CD4-positive, alpha-beta T cell treated with Interleukin-4 for 4 hours (primary cell): Measurements from ENCODE around the gene CFDP1.
"Not testable (repeated sequence)": the region's sequence is repeated elsewhere in the genome, so short reads cannot be mapped to it uniquely, and the experiment has no call there.

Source experiments
- DNase-seq: peaks from one replicate; pipeline ENCODE4 v3.0.0-alpha.2; 2020

Gene CFDP1

DNA sequence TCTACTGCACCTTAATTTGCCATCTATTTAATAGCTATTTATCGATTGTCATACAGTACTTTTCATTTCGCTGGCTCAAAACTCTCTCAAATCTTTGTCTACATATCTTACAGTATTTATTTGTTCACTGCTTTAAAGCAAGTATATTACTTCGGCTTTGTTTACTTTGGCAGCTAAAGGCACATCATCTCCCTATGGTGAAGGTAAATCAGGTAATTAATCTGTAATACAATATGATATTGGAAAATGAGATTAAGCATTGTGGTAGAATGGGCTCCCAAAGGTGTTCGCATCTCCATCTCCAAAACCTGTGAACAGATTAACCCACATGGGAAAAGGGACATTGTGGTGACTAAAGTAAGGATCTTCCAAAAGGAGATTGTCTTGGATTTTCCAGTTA is 24.7 kb upstream of the CFDP1 start:
- no peak for DNase-seq

DNA sequence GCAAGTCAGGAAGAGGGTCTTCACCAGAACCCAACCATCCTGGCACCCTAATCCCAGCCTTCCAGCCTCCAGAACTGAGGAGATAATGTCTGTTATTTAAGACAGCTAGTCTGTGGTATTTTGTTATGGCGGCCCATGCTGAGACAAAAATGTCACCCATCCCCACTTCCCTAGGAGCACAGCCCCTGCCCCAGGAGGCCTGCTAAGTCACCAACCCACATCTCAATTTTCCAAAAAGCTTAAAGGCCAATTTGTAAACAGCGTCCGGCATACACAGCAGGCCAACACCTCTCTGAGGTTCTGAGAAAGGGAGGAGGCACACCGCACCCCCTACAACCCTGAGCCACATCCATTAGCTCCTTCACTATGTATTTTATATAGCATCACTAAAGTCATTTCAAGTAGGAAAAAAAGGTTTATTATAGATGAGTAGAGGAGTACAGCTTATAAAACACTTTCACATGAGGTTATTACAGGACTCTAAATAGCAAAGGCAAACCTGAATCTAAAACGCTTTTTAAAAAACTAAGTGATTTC is 24.2 kb upstream of the CFDP1 start:
- DNase-seq: no peak

DNA sequence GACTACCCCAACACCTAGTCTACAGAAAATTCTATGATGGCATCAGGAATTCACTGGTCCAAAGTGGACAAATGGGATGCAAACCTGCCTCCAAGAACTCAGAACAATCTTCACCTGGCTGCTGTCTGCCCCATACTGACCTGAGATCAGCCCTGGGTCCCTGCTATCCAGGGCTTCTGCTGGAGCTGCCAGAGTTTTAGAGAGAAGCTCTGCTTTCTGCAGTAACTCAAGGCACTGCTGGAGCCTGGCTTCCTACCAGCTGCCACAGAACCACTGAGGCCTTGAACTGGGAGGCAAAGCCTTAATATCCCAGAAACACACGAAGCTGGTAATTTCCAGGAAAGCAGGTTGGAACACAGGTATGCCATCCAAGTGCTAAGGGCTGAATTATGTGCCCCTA is 23.7 kb upstream of the CFDP1 start:
- DNase-seq: no peak

DNA sequence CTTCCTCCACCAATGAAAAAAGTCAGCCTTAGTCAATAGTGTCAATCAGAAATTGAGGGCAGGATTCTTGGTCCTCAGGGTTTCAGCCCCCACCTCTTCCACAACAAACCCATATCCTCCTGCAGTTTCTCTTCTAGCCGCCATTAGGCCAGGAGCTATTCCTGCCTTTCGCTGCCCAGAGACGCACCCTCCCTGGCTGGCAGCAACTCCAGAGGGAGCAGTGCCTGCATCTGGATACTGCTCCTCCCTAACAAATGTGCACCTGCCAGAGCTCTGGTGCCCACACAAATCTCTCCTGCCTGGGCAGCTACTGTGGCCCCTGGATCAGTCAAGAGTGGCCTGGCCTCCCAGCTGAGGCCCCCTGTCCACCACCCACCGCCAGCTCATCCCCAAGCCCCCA is 23.2 kb upstream of the CFDP1 start:
- DNase-seq: not testable (repeated sequence)

DNA sequence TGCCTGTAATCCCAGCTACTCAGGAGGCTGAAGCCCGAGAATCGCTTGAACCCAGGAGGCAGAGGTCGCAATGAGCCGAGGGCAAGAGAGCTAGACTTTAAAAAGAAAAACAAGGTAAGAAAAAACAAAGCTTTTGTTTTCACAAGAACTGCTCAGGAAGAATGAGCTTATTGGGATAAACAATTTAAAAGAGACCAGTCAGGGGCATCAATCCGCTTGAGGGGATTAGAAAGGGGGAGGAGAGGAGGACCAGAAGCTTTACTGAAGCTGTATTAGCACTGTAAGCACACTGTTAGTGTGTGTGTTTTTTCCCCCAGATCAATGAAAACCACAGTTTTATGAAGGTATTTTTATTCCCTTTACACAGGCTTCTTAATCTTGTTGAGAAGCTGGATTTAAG is 22.4 kb upstream of the CFDP1 start:
- no peak for DNase-seq

DNA sequence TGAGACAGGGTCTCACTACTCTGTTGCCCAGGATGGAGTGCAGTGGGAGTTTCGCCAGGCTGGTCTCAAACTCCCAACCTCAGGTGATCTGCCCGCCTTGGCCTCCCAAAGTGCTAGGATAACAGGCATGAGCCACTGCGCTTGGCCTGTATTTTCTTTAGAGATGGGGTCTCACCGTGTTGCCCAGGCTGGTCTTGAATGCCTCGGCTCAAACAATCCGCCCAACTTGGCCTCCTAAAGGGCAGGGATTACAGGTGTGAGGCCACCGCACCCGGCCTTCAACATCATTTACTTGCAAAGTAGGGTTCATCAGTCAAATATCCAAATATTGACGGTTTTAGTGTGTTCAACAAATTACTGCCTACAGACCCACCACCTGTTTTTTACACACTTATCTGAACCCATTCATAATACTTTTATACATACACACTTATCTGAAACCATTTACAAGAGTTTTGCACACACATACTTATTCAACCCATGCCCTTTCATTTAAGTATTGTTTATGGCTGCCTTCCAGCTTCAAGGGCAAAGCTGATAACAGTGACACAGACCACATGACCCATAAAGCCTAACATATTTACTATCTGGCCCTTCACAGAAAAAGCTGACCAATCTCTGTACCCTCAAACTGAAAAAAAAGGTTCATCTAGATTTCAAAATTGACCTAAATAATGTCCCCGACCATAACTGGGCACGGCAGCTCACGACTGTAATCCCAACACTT is 19.3 kb upstream of the CFDP1 start:
- no peak for DNase-seq

DNA sequence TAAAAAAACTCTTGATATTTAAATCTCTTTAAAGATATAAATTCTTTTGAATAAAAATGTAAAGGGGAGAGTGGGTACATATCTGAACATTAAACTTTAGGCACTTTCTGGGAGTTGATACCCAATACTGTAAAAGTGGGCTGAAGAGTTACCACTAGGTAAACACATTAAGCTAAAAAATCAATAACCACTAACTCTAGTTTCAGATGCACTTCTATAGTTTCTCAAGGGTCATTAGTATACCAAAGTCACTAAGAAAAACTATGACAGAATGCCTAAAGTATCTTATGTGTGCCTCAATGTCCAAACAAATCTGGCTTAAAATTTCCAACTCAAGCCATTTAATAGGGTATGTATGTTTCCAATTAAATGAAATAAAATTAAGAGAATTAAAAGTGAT is 13.1 kb upstream of the CFDP1 start:
- DNase-seq: no peak

DNA sequence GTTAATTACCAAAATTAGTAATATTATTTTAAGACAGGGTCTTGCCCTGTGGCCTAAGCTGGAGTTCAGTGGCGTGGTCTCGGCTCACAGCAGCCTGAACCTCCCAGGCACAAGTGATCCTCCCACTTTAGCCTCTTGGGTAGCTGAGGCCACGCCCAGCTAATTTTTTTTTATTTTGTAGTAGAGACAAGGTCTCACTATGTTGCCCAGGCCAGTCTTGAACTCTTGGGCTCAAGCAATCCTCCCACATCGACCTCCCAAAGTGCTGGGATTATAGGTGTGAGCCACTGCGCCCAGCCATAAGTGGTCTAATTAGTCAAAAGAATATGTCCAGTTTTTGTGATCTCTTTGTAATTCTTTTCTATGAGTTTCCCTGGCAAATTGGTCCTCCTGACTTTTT is 12.0 kb upstream of the CFDP1 start:
- DNase-seq: no peak

DNA sequence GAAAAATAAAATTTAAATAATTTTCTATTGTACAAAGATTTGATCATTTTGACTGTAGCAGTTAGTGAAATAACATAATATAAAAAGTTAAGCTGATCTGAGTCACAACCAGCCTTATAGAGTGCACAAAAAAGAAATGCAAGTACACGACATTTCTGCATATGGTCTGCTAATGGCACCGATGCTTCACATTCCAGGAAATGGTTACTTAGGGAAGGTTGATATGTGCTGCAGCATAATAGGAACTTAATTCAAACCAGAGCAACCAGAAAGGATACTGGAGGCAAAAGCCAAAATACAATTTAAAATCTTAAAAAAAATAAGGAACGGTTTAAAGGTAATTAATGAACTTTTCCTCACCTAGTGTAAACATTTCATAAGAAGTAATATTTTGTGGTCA is 10.0 kb upstream of the CFDP1 start:
- DNase-seq: no peak

DNA sequence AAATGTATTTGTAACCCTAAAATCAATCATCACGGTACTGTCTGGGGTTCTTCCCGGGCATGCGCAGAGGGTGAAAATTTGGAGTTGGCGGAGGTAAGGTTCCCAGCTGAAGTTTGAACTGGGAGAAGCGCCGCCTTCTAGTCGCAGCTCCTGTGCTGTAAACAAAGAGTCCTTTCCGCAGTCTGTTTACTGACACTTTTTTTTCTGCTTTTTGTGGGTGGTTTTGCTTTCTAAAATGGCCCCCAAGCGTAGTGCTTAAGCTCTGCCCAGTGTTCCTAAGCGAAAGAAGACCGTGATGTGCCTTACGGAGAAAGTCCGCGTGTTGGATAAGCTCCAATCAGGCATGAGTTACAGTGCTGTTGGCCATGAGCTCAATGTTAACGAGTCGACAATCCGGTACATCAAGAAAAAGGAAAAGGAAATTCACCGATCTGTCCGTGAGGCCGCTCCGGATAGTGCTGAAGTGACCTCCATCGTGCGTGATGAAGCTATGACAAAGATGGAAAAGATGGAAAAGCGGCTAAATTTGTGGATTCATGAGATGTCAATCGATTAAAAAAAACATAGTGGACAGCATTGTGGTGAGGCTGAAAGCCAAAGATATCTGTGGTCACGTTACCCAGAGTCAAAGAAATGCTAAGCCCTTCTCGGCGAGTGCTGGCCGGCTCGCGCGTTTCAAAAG is 570 bp upstream of the CFDP1 start:
- peak; percentile 84 for DNase-seq

DNA sequence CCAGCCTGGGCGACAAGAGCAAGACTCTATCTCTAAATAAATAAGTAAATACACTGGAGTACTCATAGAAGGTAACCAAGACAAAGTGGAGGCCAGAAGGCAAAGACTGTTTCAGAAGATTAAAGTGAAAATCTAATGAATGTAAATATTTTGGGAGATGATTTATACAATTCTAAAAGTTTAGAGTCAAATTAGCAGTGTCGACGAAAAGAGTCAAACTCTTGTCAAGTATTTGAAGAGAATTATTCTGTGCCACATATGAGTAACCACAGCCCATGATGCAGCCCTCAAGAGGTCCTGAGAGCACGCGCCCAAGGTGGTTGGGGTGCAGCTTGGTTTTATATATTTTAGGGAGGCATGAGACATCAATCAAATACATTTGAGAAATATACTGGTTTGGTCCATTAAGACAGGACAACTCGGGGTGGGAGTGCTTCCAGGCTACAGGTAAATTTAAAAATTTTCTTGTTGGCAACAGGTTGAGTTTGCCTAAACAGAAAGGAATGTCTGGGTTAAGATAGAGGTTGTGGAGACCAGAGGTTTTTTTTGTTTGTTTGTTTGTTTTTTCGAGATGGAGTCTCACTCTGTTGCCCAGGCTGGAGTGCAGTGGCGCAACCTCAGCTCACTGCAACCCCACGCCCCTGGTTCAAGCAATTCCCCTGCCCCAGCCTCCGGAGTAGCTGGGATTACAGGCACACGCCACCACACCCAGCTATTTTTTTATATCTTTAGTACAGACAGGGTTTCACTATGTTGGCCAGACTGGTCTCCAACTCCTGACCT is 3.5 kb downstream of the CFDP1 start:
- DNase-seq: no peak

DNA sequence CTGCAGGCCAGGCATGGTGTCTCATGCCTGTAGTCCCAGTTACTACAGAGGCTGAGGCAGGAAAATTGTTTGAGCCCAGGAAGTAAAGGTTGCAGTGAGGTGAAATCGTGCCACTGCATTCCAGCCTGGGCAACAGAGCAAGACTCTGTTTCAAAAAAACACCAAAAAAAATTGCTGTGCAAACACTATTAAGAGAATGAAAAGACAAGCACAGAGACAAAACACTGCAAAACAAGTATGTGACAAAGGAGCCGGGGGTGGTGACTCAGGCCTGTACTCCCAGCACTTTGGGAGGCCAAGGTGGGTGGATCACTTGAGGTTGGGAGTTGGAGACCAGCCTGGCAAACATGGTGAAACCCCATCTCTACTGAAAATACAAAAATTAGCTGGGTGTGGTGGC is 6.8 kb downstream of the CFDP1 start:
- not testable (repeated sequence) for DNase-seq

DNA sequence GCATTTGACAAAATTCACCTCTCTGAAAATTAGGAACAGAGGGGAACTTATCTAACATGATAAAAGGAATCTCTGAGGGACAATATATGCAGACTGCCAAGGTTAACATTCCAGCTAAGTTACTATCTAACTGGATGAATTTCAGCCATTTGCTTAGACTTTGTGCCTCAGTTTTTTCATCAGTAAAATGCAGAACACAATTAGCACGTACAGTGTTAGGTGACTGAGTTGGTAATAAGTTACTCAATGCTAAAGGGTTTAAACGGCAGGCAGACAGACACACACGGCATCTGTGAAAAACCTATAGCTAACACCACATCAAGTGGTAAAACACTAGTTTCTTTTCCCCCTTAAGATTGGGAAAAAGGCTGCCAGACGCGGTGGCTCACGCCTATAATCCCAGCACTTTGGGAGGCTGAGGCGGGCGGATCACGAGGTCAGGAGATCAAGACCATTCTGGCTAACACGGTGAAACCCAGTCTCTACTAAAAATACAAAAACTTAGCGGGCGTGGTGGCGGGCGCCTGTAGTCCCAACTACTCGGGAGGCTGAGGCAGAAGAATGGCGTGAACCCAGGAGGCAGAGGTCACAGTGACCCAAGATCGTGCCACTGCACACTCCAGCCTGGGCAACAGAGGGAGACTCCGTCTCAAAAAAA is 9.1 kb downstream of the CFDP1 start:
- DNase-seq: not testable (repeated sequence)

DNA sequence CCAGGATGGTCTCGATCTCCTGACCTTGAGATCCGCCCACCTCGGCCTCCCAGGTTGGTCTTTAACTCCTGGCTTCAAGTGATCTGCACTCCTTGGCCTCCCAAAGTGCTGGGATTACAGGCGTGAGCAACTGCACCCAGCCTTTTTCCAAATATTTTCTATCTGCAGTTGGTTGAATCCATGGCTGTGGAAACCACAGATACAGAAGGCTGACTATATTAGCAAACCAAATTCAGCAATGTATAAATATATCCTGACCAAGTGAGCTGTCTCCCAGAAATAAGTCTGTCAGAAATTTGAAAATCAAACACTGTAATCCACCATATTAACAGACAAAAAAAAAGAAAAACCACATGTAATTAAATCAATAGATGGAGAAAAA is 9.6 kb downstream of the CFDP1 start:
- DNase-seq: no peak

DNA sequence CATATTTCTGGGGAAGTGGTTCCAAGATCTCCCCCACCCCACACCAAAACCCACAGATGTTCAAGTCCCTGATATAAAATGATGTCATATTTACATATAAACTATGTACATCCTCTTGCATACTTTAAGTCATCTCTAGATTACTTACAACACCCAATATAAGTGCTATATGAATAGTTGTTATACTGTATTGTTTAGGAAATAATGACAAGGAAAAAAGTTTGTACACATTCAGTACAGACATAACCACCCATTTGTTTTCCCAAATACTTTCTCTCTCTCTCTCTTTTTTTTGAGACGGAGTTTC is 11.5 kb downstream of the CFDP1 start:
- DNase-seq: no peak

DNA sequence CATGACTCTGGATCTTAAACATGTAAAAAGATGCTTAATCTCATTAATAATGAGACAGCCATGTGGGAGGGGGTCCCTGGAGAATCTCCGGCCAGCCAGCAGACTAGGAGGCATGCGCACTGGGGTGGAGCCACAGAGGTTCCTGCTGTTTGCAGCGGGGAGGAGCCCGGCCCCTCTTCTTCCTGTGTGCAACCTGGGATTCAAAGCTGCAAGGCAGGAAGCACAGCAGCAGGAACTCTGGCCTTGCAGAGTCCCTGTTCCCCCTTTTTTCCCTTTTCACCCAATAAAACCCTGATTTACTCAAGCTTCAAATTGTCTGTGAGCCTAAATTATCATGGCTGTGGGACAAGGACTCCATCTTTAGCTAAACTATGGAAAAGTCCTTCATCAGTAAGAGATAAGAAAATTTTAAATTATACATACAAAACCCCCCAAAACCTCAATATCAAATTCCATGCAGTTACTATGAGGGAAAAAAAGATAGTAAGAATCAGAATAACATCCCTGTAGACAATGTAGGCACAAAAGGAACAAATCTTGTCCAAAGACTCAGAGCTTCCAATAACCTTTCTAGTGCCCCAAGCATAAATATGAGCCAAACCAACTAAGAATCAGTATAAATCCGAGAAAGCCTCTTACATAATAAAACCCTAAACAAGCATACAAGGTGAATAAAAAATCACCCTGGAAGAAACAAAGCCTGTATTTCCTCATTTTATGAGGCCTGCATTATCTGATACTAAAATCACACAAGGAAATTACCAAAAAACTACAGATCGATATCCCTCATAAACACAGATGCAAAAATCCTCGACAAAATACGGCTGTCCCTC is 12.1 kb downstream of the CFDP1 start:
- no peak for DNase-seq

DNA sequence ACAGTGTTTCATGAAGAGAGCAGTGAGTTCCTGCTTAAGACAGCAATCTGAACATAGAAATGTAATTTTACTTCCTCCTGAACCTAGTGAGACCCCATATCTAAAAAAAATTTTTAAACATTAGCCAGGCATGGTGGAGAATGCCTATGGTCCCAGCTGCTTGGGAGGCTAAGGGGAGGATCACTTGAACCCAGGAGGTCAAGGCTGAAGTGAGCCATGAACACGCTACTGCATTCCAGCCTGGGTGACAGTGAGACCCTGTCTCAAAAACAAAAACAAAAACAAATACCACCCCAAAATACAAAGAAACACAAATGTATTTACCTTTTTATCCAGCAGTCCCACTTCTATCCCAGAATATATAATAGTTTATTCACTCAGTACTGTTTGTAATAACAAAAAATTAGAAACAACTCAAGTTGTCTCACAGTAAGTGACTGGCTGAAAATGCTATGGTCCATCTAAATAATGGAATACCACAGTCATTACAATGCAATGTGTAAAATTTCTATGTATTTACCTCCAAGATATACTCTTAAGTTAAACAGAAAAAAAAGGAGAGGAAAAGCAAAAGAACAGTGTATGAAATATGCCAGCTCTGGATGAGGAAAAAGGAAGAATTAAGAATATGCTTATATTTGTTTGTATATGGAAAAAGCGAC is 16.3 kb downstream of the CFDP1 start:
- no peak for DNase-seq

DNA sequence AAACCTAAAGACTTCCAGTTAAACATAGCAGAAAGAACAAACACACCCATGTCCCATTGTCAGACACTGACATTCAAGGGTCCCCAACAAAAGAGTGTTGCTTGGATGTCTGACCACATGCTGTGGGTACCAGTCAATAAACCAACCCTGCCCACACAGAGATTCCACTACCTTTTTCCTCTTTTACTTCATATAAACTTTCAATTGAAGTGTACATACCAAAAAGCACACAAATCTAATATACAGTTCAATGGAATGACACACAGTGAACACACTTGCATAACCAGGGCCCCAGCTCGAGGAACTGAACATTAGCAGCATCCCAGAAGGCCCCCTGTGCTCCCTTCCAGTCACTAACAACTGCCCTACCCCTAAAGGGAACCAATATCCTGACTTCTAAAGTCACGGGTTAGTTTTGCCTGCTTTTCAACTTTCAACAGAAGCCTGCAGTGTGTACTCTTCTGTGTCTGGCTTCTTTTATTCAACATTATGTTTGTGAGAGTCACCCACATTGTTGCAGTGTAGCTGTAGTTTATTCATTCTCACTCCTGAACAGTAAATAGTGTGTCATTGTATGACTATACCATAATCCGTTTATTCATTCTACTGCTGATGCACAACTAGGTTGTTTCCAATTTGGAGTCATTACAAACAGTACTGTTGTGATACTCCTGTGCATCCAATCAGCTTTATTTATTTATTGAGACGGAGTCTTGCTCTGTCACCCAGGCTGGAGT is 18.0 kb downstream of the CFDP1 start:
- no peak for DNase-seq

DNA sequence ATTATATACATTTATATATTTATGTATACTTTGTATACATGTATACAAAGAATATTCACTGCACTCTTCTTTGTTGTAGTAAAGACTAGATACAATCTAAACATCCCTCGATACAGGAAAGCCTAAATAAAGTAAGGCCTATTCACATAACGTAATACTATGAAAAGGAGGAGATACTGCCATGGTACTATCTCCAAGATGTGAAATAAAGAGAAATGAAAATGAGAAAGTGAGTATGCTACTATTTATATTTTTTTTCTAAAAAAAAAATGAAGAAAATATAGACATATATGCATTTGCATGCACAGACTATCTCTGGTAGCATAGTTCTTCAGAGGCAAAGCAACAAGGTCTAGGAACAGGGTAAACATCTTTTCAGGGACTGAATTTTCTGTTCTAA is 19.4 kb downstream of the CFDP1 start:
- DNase-seq: no peak

DNA sequence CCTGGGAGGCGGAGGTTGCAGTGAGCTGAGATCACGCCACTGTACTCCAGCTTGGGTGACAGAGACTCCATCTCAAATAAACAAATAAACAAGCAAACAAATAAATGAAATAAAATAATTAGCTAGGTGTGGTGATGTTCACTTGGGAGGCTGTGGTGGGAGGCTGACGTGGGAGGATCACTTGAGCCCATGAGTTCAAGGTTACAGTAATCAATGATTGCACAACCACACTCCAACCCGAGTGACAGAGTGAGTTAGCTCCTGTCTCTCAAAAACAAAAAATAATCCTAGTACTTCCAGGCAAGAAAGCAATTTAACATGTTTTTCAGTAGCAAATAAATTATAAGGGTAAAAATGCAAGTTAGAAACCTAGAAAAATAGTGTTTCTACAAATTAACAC is 26.4 kb downstream of the CFDP1 start:
- DNase-seq: no peak

DNA sequence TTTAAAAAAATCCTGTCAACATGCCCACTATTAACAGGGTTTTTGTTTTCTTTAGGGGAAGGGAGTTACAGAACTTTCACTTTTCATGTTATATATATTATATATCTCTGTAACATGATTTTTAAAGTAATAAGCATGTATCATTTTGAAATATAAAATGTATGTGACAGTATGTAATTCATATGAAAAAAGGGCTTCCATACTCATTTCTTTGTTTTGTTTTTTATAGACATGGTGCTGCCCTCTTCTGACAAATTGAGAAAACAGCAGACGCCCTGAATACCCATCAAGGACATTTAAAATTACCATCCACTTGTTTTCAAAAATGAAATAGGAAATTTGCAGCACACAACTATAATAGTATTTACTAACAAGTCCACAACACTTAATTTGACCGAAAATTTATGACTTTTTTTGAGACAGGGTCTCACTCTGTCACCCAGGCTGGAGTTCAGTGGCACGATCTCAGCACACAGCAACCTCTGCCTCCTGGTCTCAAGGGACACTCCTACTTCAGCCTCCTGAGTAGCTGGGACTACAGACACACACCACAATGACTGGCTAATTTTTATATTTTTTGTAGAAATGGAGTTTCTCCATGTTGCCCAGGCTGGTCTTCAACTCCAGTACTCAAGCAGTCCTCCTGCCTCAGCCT is 30.4 kb downstream of the CFDP1 start:
- peak; percentile 53 for DNase-seq
